Activated CD8-positive, alpha-beta memory T cell treated with anti-CD3 and anti-CD28 coated beads, Interleukin-2, amount 50 U/mL, for 24 hours (primary cell): Measurements from ENCODE around the gene SYT13.
"Not testable (repeated sequence)": the region's sequence is repeated elsewhere in the genome, so short reads cannot be mapped to it uniquely, and the experiment has no call there.

Source experiments
- DNase-seq: peaks from one replicate; pipeline ENCODE4 v3.0.0-alpha.2; 2020; ENCODE audit errors: extremely low read depth

The SYT13 gene

GRCh38 chr11:45272701-45273100, 13.4 kb downstream of the SYT13 start:
- no peak for DNase-seq

DNA sequence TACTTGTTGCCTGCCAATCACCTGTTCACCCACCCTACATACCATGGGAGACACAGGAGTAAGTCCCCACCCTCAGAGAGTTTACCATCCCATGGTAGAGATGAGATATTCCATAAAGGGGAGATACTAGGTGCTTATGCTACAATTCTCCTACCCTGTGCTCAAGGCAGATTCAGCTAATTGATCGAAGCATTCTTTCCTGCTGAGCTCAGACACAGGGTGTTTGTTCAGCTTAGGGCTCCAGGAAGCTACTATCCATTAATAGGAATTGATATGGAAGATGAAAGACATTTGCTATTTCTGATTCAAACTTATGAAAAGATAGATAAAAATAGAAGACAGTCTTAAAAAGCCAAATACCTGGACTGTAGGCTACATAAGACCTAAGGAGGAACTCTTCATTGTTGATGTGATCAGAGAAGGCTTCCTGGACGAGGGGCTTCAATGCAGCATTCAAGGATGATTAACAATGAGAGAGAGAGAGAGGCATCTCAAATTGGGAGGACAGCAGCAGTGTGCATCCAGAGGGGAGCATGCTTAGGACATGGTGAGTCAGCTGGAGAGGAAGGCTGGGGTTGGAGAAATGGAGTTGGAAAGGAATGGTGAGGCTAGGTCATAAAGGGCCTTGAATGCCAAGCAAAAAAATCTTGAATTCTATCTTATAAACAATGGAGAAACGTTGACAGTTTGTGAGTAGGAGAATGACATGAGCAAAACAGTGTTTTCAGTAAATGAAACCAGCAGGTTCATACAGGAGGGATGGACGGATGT, 15.0 kb downstream of the SYT13 start:
- DNase-seq: no peak

DNA sequence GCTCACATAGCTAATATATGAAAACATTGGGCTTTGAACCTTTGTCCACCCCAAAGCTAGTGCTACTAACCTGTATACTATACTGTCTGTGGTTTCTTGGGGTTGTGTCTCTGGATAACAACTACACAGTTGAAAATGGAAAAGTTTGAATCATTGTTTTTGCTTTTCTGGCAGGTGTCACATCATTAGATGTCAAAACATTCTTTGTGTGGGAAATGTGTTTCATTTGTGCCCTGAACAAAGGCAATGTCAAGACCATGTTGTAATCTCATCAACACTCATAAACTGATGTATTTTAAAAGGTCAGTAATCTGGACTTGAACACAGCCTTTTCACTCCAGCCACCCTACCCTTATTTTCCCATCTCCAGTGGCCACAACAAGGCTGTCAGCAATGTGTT, 16.5 kb downstream of the SYT13 start:
- no peak for DNase-seq

DNA sequence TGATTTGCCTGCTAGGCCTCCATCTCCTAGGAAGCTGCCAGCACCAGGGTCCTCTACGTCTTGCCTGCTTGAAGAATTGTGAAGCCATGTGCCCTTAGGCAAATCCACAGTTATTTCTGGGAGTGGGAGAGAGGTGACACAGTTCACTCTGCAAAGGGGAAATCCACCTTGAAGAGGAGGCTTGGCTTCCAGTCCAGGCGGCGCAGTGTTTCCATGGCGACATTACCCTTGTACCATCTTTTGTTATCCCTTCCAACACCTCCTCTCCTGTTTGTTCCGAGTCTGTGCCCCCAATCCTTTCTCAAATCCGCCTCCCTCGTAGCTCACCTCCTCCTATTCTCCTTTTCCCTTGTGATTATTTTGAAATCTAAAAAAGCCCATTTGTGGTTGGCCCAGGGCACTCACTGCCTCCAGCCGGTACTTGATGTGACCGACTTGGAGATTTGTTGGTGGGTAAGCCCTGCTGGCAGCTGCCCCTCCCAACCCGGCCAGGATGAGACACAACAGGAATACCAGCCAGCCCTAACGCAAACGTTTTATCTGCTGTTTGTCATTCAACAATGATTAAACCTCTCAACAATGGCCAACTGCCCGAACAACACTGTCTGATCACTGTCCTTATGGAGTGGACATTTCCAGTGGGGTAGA, 18.4 kb downstream of the SYT13 start:
- no peak for DNase-seq

DNA sequence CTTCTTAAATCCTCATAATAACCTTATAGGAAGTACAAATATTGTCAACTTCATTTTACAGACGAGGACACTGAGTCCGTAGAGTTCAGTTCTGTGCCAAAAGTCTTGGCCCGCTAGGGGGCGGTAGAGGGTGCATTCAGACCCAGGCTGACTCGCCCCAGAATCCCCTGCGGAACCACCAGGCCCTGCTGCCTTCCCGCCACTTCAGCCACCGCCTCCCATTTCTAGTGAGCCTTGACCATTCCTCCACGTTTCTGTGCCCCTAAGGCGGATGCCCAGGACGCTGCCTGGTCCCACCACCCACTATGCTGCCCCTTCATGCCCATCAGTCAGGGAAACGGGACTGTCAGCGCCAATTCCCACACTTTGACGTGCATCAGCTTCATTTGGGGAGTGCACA, 19.1 kb downstream of the SYT13 start:
- DNase-seq: peak; percentile 7

DNA sequence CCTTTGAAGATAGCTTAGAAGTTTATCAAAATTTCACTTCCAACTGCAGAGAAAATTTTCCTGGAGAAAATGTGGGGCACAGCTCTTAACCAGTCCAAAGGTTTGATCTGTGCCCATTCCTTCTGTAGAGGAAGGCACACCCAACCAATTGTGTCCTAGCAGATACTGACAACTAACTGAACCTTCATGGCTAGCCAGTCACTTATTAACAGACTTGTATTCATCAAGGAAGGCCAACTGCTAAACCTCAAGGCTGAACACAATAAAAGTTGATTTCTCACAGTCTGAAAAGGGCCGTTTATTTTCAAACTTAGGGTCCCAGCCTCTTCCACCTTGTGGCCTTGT, 19.5 kb downstream of the SYT13 start:
- no peak for DNase-seq

DNA sequence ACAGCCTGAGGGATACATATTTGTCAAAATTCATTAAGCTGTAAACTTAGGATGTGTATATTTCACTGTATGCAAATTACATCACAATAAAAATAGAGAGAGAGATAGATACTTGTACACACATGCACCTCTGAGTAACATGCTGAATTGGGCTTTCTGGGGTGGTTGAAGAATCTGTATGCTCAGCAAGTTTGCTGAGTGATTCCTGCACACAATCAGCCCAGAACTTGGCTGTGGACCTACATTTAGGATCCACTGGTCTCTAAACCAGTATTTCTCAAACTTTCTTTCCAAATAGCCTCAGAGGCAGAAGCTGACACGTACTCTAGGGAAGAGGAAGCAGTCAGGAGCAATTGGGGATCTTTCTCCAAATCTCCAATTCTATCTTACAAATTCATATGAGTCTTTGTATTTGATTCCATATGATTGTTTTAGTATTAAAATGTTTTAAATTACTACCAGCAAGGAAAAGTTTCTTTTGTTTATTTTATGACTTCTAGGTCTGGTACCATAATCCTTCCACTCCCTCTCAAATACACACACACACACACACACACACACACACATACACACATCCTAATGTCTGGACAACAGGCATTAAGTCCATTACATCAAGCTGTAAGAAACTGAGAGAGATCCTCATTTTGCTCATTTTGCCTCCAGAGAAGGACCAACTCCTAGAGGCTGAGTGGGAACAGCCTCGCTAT, 20.0 kb downstream of the SYT13 start:
- DNase-seq: no peak

DNA sequence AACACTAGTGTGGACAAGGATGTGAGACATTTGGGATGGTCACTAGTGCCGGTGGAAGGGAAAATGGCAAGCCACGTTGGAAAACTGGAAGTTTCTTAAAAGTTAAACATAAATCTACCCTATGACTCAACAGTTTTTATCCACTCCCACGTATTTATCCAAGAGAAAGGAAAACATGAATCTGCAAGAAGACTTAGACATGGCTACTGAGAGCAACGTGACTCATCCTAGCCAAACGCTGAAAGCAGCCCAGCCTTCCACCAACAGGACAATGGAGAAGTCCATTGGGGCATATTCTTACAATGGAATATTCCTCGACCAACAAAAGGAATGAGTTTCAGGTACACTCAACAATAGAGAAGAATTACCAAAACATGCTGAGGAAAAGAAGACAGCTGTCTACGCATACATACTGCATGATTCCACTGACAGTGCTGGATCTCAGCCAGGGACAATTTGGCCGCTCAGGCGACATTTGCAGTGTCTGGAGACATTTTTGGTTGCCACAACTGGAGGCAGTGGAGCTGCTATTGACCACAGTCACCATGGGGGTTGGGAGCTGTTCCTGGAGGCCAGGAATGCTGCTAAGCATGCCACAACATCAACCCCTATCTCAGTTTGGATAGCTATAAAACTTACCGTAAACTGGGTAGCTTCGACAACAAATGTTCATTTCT, 21.2 kb downstream of the SYT13 start:
- no peak for DNase-seq

DNA sequence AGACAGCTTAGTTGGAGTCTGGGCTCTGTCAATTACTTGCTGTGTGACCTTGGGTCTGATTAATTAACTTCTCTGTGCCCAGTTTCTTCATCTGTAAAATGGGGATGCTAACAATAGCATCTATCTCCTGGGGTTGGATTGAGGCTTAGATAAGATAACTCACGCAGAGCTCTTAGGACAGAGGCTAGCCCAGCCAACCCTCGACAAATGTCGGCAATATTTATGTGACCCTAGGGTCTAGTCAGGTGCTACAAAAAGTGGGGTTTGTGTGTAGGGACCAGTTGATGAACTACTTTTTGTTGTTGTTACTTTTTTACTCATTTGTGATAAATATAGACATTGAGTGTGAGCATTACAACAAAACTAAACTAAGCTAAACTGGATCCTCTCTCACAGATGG, 22.4 kb downstream of the SYT13 start:
- DNase-seq: no peak

DNA sequence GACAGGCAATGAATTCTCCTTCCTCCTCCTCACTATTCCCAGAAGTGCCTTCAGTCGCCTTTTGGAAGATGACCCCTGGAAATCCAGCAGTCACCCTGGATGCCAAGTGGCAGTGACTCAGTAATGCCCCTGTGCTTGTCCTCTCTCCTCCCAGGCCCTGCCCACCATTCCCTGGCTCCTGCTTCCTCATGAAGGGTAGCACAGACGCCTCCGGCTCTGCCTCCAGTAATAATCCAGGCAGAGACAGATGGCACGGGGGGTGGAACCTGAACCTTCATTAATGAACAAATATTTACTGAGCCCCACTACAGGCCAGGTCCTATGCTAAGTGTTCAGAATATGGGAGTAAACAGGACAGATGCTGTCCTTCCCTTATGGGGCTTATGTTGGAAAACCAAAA, 23.2 kb downstream of the SYT13 start:
- DNase-seq: no peak

GRCh38 chr11:45260071-45260470, 26.1 kb downstream of the SYT13 start:
- DNase-seq: no peak

DNA sequence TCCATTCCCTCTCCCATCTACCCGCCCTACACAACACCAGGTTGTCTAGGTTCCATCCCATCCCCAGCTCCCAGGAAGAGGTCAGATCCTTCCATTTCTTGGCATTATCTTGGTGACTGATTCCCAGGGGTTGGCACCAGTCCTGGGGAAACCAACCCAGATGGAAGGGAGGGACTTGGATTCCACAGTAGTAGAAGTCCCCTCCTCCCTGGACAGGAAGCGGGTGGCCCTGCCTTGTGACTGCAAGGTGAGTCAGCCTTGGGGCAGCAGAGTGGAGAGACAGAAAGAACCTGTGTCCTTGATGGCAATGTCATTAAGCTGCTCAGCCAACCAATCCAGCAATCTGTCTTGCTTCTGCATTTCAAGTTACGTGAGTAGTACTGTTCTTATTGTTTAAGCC, 26.5 kb downstream of the SYT13 start:
- DNase-seq: no peak

- no peak for DNase-seq
These were observed 27.1 kb downstream of the SYT13 start for GRCh38 chr11:45258982-45259530.

DNA sequence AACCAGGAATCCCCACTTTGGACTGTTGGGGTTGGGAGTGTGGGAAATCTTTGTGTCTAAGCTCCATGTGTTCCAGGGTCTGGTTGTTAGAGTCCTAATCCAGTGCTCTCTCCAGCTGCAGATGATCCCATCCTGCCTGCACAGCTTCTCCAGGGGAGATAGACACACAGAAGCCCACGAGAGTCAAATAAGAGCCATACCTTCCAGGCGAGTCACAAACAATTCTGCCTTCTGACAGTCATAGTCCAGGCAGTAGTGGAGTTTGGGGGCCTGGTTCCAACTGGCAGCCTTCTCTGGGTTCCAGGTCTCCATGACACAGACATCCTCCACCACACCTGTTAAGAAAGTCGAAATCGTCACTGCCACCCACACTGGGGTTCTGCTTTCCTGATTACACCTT, 32.1 kb downstream of the SYT13 start:
- no peak for DNase-seq

- DNase-seq: no peak
These were observed 32.5 kb downstream of the SYT13 start for GRCh38 chr11:45253640-45254039.

- no peak for DNase-seq
These were observed 33.3 kb downstream of the SYT13 start for GRCh38 chr11:45252877-45253276.

GRCh38 chr11:45252134-45252856, 33.8 kb downstream of the SYT13 start:
- DNase-seq: no peak

- no peak for DNase-seq
These were observed 36.0 kb downstream of the SYT13 start for GRCh38 chr11:45250035-45250718.

DNA sequence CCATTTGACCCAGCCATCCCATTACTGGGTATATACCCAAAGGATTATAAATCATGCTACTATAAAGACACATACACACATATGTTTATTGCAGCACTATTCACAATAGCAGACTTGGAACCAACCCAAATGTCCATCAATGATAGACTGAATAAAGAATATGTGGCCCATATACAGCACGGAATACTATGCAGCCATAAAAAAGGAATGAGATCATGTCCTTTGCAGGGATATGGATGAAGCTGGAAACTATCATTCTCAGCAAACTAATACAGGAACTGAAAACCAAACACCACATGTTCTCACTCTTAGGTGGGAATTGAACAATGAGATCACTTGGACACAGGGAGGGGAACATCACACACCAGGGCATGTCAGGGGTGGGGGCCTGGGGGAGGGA, 36.8 kb downstream of the SYT13 start:
- DNase-seq: not testable (repeated sequence)

GRCh38 chr11:45248501-45249011, 37.6 kb downstream of the SYT13 start:
- DNase-seq: no peak

GRCh38 chr11:45247433-45247832, 38.7 kb downstream of the SYT13 start:
- DNase-seq: no peak
